Loucy (cell line): ENCODE data around the gene HOXC5.

Experiments used
- H2AFZ ChIP-seq: fragments of 200-600 bp; sonication (generic); 2 replicates; pipeline ENCODE4 v1.6.0; 2016; ENCODE audit warnings: antibody characterized with exemption, mild to moderate bottlenecking, low read length, moderate library complexity
- H3F3A ChIP-seq: fragments of 200-600 bp; 2 replicates; pipeline ENCODE4 v1.6.0; 2016; ENCODE audit warnings: antibody characterized with exemption, low read depth, mild to moderate bottlenecking
- H3K27me3 ChIP-seq: fragments of 200-600 bp; sonication (generic); 2 replicates; pipeline ENCODE4 v1.6.1; 2014; ENCODE audit warnings: low read length, mild to moderate bottlenecking; ENCODE audit not compliant: insufficient read depth, poor library complexity, severe bottlenecking
- H3K36me3 ChIP-seq: fragments of 200-600 bp; sonication (generic); 2 replicates; pipeline ENCODE4 v1.6.1; 2016; ENCODE audit warnings: low read length; ENCODE audit not compliant: insufficient read depth
- H3K4me1 ChIP-seq: fragments of 200-600 bp; sonication (generic); 2 replicates; pipeline ENCODE4 v1.5.1; 2014; ENCODE audit warnings: low read length, mild to moderate bottlenecking; ENCODE audit not compliant: insufficient read depth, poor library complexity, severe bottlenecking
- H3K4me2 ChIP-seq: fragments of 200-600 bp; sonication (generic); 2 replicates; pipeline ENCODE4 v1.6.0; 2014; ENCODE audit warnings: antibody characterized with exemption, low read length, low read depth, mild to moderate bottlenecking; ENCODE audit not compliant: poor library complexity, severe bottlenecking
- H3K4me3 ChIP-seq: fragments of 200-600 bp; sonication (generic); 2 replicates; pipeline ENCODE4 v1.5.1; 2014; ENCODE audit warnings: low read length, mild to moderate bottlenecking, mixed read lengths; ENCODE audit not compliant: poor library complexity, severe bottlenecking
- H3K79me2 ChIP-seq: fragments of 200-600 bp; sonication (generic); 2 replicates; pipeline ENCODE4 v1.6.1; 2014; ENCODE audit warnings: low read length; ENCODE audit not compliant: insufficient read depth
- H3K9ac ChIP-seq: fragments of 200-600 bp; sonication (generic); 2 replicates; pipeline ENCODE4 v1.6.0; 2014; ENCODE audit warnings: mild to moderate bottlenecking, low read depth, low read length, moderate library complexity; ENCODE audit not compliant: poor library complexity, severe bottlenecking
- H3K9me2 ChIP-seq: fragments of 200-600 bp; sonication (generic); replicated peaks from 2 replicates; pipeline ENCODE4 v1.6.1; 2016; ENCODE audit warnings: low read depth, low read length, mixed read lengths
- H3K9me3 ChIP-seq: fragments of 200-600 bp; sonication (generic); 2 replicates; pipeline ENCODE4 v1.6.1; 2014; ENCODE audit warnings: mild to moderate bottlenecking, antibody characterized with exemption, low read length, low read depth; ENCODE audit not compliant: insufficient read depth
- H4K20me1 ChIP-seq: fragments of 200-600 bp; sonication (generic); 2 replicates; pipeline ENCODE4 v1.6.0; 2014; ENCODE audit warnings: antibody characterized with exemption, low read length, mild to moderate bottlenecking; ENCODE audit not compliant: insufficient read depth, poor library complexity, severe bottlenecking
- CTCF ChIP-seq: fragments of 200-600 bp; sonication (generic); conservative IDR thresholded peaks from 2 replicates; pipeline ENCODE4 v1.5.1; 2014; ENCODE audit warnings: mild to moderate bottlenecking, antibody characterized with exemption, low read length
- EZH2phosphoT487 ChIP-seq: fragments of 200-600 bp; IDR thresholded peaks from 2 replicates; pipeline ENCODE4 v1.6.1; 2018; ENCODE audit warnings: antibody characterized with exemption, mild to moderate bottlenecking, moderate library complexity, borderline replicate concordance

HOXC5 gene

GRCh38 chr12:54007538-54008259, 25.2 kb upstream of the HOXC5 start:
- no peak for TF ChIP-seq EZH2phosphoT487
- no peak for TF ChIP-seq CTCF
- no peaks in the 10 kb centered on the region for H3F3A ChIP-seq
- H3K9me2 ChIP-seq, result no peaks in the 10 kb centered on the region
- no peaks in the 10 kb centered on the region for H3K27me3 ChIP-seq
- no peaks in the 10 kb centered on the region for H4K20me1 ChIP-seq
- no peak overlapping the region for H3K9ac ChIP-seq
- H3K36me3 ChIP-seq, result no peaks in the 10 kb centered on the region
- no peak overlapping the region for H3K4me3 ChIP-seq
- peaks cover 25% of the 10 kb centered on the region for H3K4me1 ChIP-seq
- H3K4me2 ChIP-seq, result no peak overlapping the region
- no peak overlapping the region for H2AFZ ChIP-seq
- no peaks in the 10 kb centered on the region for H3K79me2 ChIP-seq
- no peaks in the 10 kb centered on the region for H3K9me3 ChIP-seq

- H3K9me2 ChIP-seq, result no peaks in the 10 kb centered on the region
- no peak for TF ChIP-seq CTCF
- no peak for TF ChIP-seq EZH2phosphoT487
- H3K4me2 ChIP-seq, result no peak overlapping the region
- H4K20me1 ChIP-seq, result no peaks in the 10 kb centered on the region
- H2AFZ ChIP-seq, result no peak overlapping the region
- no peaks in the 10 kb centered on the region for H3F3A ChIP-seq
- H3K27me3 ChIP-seq, result no peaks in the 10 kb centered on the region
- H3K36me3 ChIP-seq, result no peaks in the 10 kb centered on the region
- H3K4me3 ChIP-seq, result no peak overlapping the region
- H3K4me1 ChIP-seq, result peaks cover 30% of the 10 kb centered on the region
- no peak overlapping the region for H3K9ac ChIP-seq
- no peaks in the 10 kb centered on the region for H3K9me3 ChIP-seq
- no peaks in the 10 kb centered on the region for H3K79me2 ChIP-seq
These were observed 24.6 kb upstream of the HOXC5 start for GRCh38 chr12:54008260-54008552.

GRCh38 chr12:54009171-54010052, 23.4 kb upstream of the HOXC5 start:
- Histone ChIP-seq H3K36me3 (no peaks in the 10 kb centered on the region), H3K9me2 (no peaks in the 10 kb centered on the region), H3F3A (no peaks in the 10 kb centered on the region), H3K4me1 (peaks cover 41% of the 10 kb centered on the region), H3K27me3 (no peaks in the 10 kb centered on the region), H3K9me3 (no peaks in the 10 kb centered on the region), H4K20me1 (no peaks in the 10 kb centered on the region), H3K9ac (no peak overlapping the region), H3K4me3 (no peak overlapping the region), H3K4me2 (no peak overlapping the region), H2AFZ (no peak overlapping the region), H3K79me2 (no peaks in the 10 kb centered on the region)
- TF ChIP-seq EZH2phosphoT487 (no peak), CTCF (no peak)
